Mononuclear cell (primary cell): ENCODE results near the gene ATAT1. TPM values are rescaled to one million over a fixed set of nuclear protein-coding genes. Genes with fewer than 3 reads are reported as not detected.
A peak's percentile ranks its signal among the peaks of the same experiment; 100 is the strongest.
"Not testable (repeated sequence)": the region's sequence is repeated elsewhere in the genome, so short reads cannot be mapped to it uniquely, and the experiment has no call there.

Source experiments
- H3K27me3 ChIP-seq: 2 replicates; pipeline ENCODE4 v1.6.0; 2011; ENCODE audit warnings: low read length, control low read depth; ENCODE audit not compliant: insufficient read depth
- H3K4me1 ChIP-seq: 2 replicates; pipeline ENCODE4 v1.5.1; 2011; ENCODE audit warnings: mild to moderate bottlenecking, low read length, control low read depth; ENCODE audit not compliant: insufficient read depth
- H3K4me3 ChIP-seq: 2 replicates; pipeline ENCODE4 v1.5.1; 2011; ENCODE audit warnings: mild to moderate bottlenecking, low read length, moderate library complexity
- H3K9me3 ChIP-seq: 2 replicates; pipeline ENCODE4 v1.5.1; 2011; ENCODE audit warnings: low read depth, mild to moderate bottlenecking, control low read depth, low read length
- total RNA-seq: library from RNA; depleted of rRNA; stranded (reverse); fragments of >200 nt; gene quantifications from one replicate; pipeline ENCODE4 v1.2.3, GENCODE V29; 2012

Gene ATAT1
- 0.94 TPM for total RNA-seq

GRCh38 chr6:30626484-30627366 lies at the start of gene ATAT1:
TSS of gene ATAT1 (plus strand) at chr6:30626874.
- Histone ChIP-seq H3K4me1 (peaks cover 19% of the 10 kb centered on the region), H3K9me3 (no peaks in the 10 kb centered on the region), H3K27me3 (no peaks in the 10 kb centered on the region), H3K4me3 (peak within 1 kb of the TSS; percentile 54)

- Histone ChIP-seq H3K27me3 (no peaks in the 10 kb centered on the region), H3K9me3 (no peaks in the 10 kb centered on the region), H3K4me1 (peaks cover 10% of the 10 kb centered on the region), H3K4me3 (no peak overlapping the region)
Observed at GRCh38 chr6:30578051-30578450, 48.6 kb upstream of the ATAT1 start.

- no peaks in the 10 kb centered on the region for H3K27me3 ChIP-seq
- H3K4me3 ChIP-seq: no peak overlapping the region
- no peaks in the 10 kb centered on the region for H3K9me3 ChIP-seq
- H3K4me1 ChIP-seq: no peaks in the 10 kb centered on the region
Observed at GRCh38 chr6:30583921-30584320, 42.8 kb upstream of the ATAT1 start.

GRCh38 chr6:30589754-30590358 lies 36.8 kb upstream of the ATAT1 start:
- H3K9me3 ChIP-seq: no peaks in the 10 kb centered on the region
- no peaks in the 10 kb centered on the region for H3K4me1 ChIP-seq
- H3K27me3 ChIP-seq: no peaks in the 10 kb centered on the region
- no peak overlapping the region for H3K4me3 ChIP-seq

GRCh38 chr6:30590509-30590908 lies 36.2 kb upstream of the ATAT1 start:
- no peak overlapping the region for H3K4me3 ChIP-seq
- no peaks in the 10 kb centered on the region for H3K9me3 ChIP-seq
- no peaks in the 10 kb centered on the region for H3K27me3 ChIP-seq
- H3K4me1 ChIP-seq: no peaks in the 10 kb centered on the region

- no peaks in the 10 kb centered on the region for H3K27me3 ChIP-seq
- no peak overlapping the region for H3K4me3 ChIP-seq
- H3K4me1 ChIP-seq: no peaks in the 10 kb centered on the region
- no peaks in the 10 kb centered on the region for H3K9me3 ChIP-seq
Observed at GRCh38 chr6:30591008-30591407, 35.7 kb upstream of the ATAT1 start.

- Histone ChIP-seq H3K27me3 (no peaks in the 10 kb centered on the region), H3K9me3 (no peaks in the 10 kb centered on the region), H3K4me1 (no peaks in the 10 kb centered on the region), H3K4me3 (no peak overlapping the region)
Observed at GRCh38 chr6:30592287-30592686, 34.4 kb upstream of the ATAT1 start.

- H3K27me3 ChIP-seq: not testable (repeated sequence)
Observed at GRCh38 chr6:30597315-30598144, 29.1 kb upstream of the ATAT1 start.

GRCh38 chr6:30598912-30599624 lies 27.6 kb upstream of the ATAT1 start:
- Histone ChIP-seq H3K9me3 (no peaks in the 10 kb centered on the region), H3K4me3 (no peak overlapping the region), H3K4me1 (peaks cover 6% of the 10 kb centered on the region), H3K27me3 (no peaks in the 10 kb centered on the region)

More at GRCh38 chr6:30597315-30598144, 29.1 kb upstream of the ATAT1 start:
- not testable (repeated sequence) for H3K9me3 ChIP-seq, H3K4me1 ChIP-seq, H3K4me3 ChIP-seq

- H3K4me3 ChIP-seq: no peak overlapping the region
- H3K27me3 ChIP-seq: no peaks in the 10 kb centered on the region
- H3K9me3 ChIP-seq: no peaks in the 10 kb centered on the region
Observed at GRCh38 chr6:30599625-30600324, 26.9 kb upstream of the ATAT1 start.

GRCh38 chr6:30600451-30600961 lies 26.2 kb upstream of the ATAT1 start:
- Histone ChIP-seq H3K9me3 (no peaks in the 10 kb centered on the region), H3K27me3 (no peaks in the 10 kb centered on the region), H3K4me3 (no peak overlapping the region), H3K4me1 (peaks cover 6% of the 10 kb centered on the region)

More at GRCh38 chr6:30599625-30600324, 26.9 kb upstream of the ATAT1 start:
- H3K4me1 ChIP-seq: peaks cover 6% of the 10 kb centered on the region

- peaks cover 6% of the 10 kb centered on the region for H3K4me1 ChIP-seq
- H3K4me3 ChIP-seq: no peak overlapping the region
Observed at GRCh38 chr6:30601436-30601814, 25.2 kb upstream of the ATAT1 start.

GRCh38 chr6:30601815-30602641 lies 24.6 kb upstream of the ATAT1 start:
- H3K4me1 ChIP-seq: peaks cover 6% of the 10 kb centered on the region
- no peak overlapping the region for H3K4me3 ChIP-seq

More at GRCh38 chr6:30601436-30601814, 25.2 kb upstream of the ATAT1 start:
- H3K27me3 ChIP-seq: no peaks in the 10 kb centered on the region
- H3K9me3 ChIP-seq: no peaks in the 10 kb centered on the region

More at GRCh38 chr6:30601815-30602641, 24.6 kb upstream of the ATAT1 start:
- Histone ChIP-seq H3K27me3 (no peaks in the 10 kb centered on the region), H3K9me3 (no peaks in the 10 kb centered on the region)
